HepG2 (cell line): ENCODE data around the gene SOX14. TPM values are rescaled to one million over a fixed set of nuclear protein-coding genes. Genes with fewer than 3 reads are reported as not detected.

Experiments used
- ATAC-seq: fragments of 200-7000 bp; cut with Tn5 transposase; 3 replicates; pipeline ENCODE4 v1.9.1; 2020; ENCODE audit warnings: mild to moderate bottlenecking, moderate library complexity
- BruUV-seq: library from RNA; stranded (reverse); fragments of 400-500 nt; replicated peaks from 2 replicates; lab custom pipeline; 2021; lab: Mats Ljungman, UMichigan
- CTCF ChIA-PET: fragments of 300-600 bp; formaldehyde crosslinking; extraction: SDS; loops from one replicate; lab custom pipeline; 2021; ENCODE audit warnings: low total read pairs, inconsistent platforms, low intra/inter-chr PET ratio; lab: Yijun Ruan, JAX
- POLR2A ChIA-PET: fragments of 350-600 bp; sonication (Branson Sonifier 250); formaldehyde crosslinking; loops from one replicate; lab custom pipeline; 2020; ENCODE audit warnings: antibody characterized with exemption, inconsistent platforms; lab: Yijun Ruan, JAX
- DNase-seq: peaks from one replicate; pipeline ENCODE4 v3.0.0-alpha.2; 2015; ENCODE audit warnings: low spot score
- FAIRE-seq: peaks from 3 replicates; lab custom pipeline; 2011; peaks lifted over from hg19 to GRCh38; lab: Jason Lieb, UNC
- H2AFZ ChIP-seq: one replicate; pipeline ENCODE4 v1.6.1; 2011; ENCODE audit warnings: low read length, inconsistent platforms
- H3K27ac ChIP-seq: fragments of 300-600 bp; 3 replicates; pipeline ENCODE4 v1.8.0; 2011; ENCODE audit warnings: mixed run types, mild to moderate bottlenecking, mixed read lengths, low read length, inconsistent platforms; ENCODE audit not compliant: insufficient read depth; ENCODE audit errors: extremely low read length
- H3K27me3 ChIP-seq, 2 experiments: fragments of 200-600 bp in 1 of 2; 2 replicates in 1 of 2; 3 replicates in 1 of 2; pipeline versions ENCODE4 v1.6.0 to v1.8.0; 2011; ENCODE audit warnings: low read length in 2 of 2, mild to moderate bottlenecking in 2 of 2, moderate library complexity in 2 of 2, inconsistent platforms in 1 of 2; ENCODE audit not compliant: insufficient read depth in 2 of 2, control insufficient read depth in 1 of 2
- H3K36me3 ChIP-seq, 2 experiments: fragments of 200-600 bp in 1 of 2; replicated peaks in 1 of 2; 2 replicates in 1 of 2; 3 replicates in 1 of 2; pipeline versions ENCODE4 v1.5.1 to v1.8.0; 2011; ENCODE audit warnings: low read length in 2 of 2, inconsistent platforms in 1 of 2; ENCODE audit not compliant: insufficient read depth in 2 of 2, control insufficient read depth in 1 of 2
- H3K4me1 ChIP-seq: 2 replicates; pipeline ENCODE4 v1.5.1; 2012; ENCODE audit warnings: low read length, inconsistent platforms; ENCODE audit not compliant: insufficient read depth
- H3K4me2 ChIP-seq: 2 replicates; pipeline ENCODE4 v1.6.0; 2011; ENCODE audit warnings: low read depth, low read length, inconsistent platforms
- H3K4me3 ChIP-seq, 3 experiments: fragments of 200-600 bp in 1 of 3; sonication (generic), shearing (Covaris generic) in 1 of 3; replicated peaks in 1 of 3; 2 replicates each; pipeline ENCODE4 v1.5.1; 2011 to 2016; ENCODE audit warnings: low read length in 3 of 3, inconsistent platforms in 2 of 3, low read depth in 2 of 3, mild to moderate bottlenecking in 2 of 3, control low read depth in 1 of 3, mixed read lengths in 1 of 3; ENCODE audit not compliant: insufficient read depth in 1 of 3
- H3K79me2 ChIP-seq: one replicate; pipeline ENCODE4 v1.6.1; 2011; ENCODE audit warnings: low read length, inconsistent platforms; ENCODE audit not compliant: insufficient read depth
- H3K9ac ChIP-seq: 2 replicates; pipeline ENCODE4 v1.6.0; 2011; ENCODE audit warnings: mild to moderate bottlenecking, low read depth, low read length, inconsistent platforms; ENCODE audit not compliant: insufficient read depth
- H3K9me3 ChIP-seq: 2 replicates; pipeline ENCODE4 v1.5.1; 2012; ENCODE audit warnings: mild to moderate bottlenecking, low read length
- H4K20me1 ChIP-seq: 2 replicates; pipeline ENCODE4 v1.6.0; 2011; ENCODE audit warnings: inconsistent platforms, mild to moderate bottlenecking, low read length, moderate library complexity; ENCODE audit not compliant: insufficient read depth
- BCL6 ChIP-seq: IDR thresholded peaks from 2 replicates; pipeline ENCODE4 v1.6.1; 2016; ENCODE audit warnings: missing genetic modification reagents, missing compliant biosample characterization
- GABPA ChIP-seq, 2 experiments: IDR thresholded peaks; 2 replicates each; pipeline ENCODE4 v1.6.1; 2011 to 2016; ENCODE audit warnings: low read depth in 2 of 2, low read length in 1 of 2, missing biosample characterization in 1 of 2, missing genetic modification characterization in 1 of 2
- HOXA5 ChIP-seq: sonication (generic); formaldehyde crosslinking; IDR thresholded peaks from 2 replicates; pipeline ENCODE4 v1.4.0; 2020; ENCODE audit warnings: missing genetic modification reagents
- PRMT3 ChIP-seq: sonication (generic); formaldehyde crosslinking; IDR thresholded peaks from 2 replicates; pipeline ENCODE4 v1.8.1; 2022; ENCODE audit warnings: low read depth, mild to moderate bottlenecking, moderate library complexity, missing genetic modification reagents, borderline replicate concordance
- SNAPC5 ChIP-seq: sonication (generic); formaldehyde crosslinking; IDR thresholded peaks from 2 replicates; pipeline ENCODE4 v1.8.1; 2023; ENCODE audit warnings: mild to moderate bottlenecking, missing genetic modification reagents, borderline replicate concordance
- TEAD3 ChIP-seq: optimal IDR thresholded peaks from 2 replicates; pipeline ENCODE3; 2016; ENCODE audit warnings: borderline replicate concordance
- ZNF383 ChIP-seq: sonication (generic); formaldehyde crosslinking; IDR thresholded peaks from 2 replicates; pipeline ENCODE4 v1.4.0; 2020; ENCODE audit warnings: missing genetic modification reagents, mild to moderate bottlenecking, borderline replicate concordance
- ZNF414 ChIP-seq: sonication (generic); formaldehyde crosslinking; IDR thresholded peaks from 2 replicates; pipeline ENCODE4 v1.5.0; 2020; ENCODE audit warnings: missing genetic modification reagents
- ZNF557 ChIP-seq: sonication (generic); formaldehyde crosslinking; IDR thresholded peaks from 2 replicates; pipeline ENCODE4 v1.4.0; 2020; ENCODE audit warnings: missing genetic modification reagents
- ZNF646 ChIP-seq: sonication (generic); formaldehyde crosslinking; IDR thresholded peaks from 2 replicates; pipeline ENCODE4 v1.9.0; 2021; ENCODE audit warnings: mild to moderate bottlenecking, missing genetic modification reagents
- ZSCAN5A ChIP-seq: sonication (generic); formaldehyde crosslinking; IDR thresholded peaks from 2 replicates; pipeline ENCODE4 v1.8.0; 2022; ENCODE audit warnings: mild to moderate bottlenecking, missing genetic modification reagents, borderline replicate concordance
- WGBS: methylation state at CpG from one replicate; pipeline ENCODE4 v1.1.6; 2017; ENCODE audit warnings: low lambda C conversion rate; 5-methylcytosine and 5-hydroxymethylcytosine counted together
- in situ Hi-C: cut with HindIII; loops from 2 replicates; pipeline ENCODE4 v1.10.0; 2017; ENCODE audit warnings: low pct_unique_long_range_greater_than_20kb; ENCODE audit not compliant: extremely low pct_ligation_motif_present
- intact Hi-C: fragments of 100-400 bp; cut with micrococcal nuclease; formaldehyde crosslinking; loops from one replicate; pipeline ENCODE4 v1.10.0; 2022; ENCODE audit not compliant: unreplicated experiment
- polyA plus RNA-seq, 8 experiments: library from polyadenylated mRNA; depleted of rRNA in 3 of 8; stranded (reverse) in 7 of 8; unstranded in 1 of 8; fragments of >200 nt; fragmentation: Illumina TruSeq in 4 of 8; extraction: Trizol in 4 of 8; gene quantifications; 2 replicates each; pipeline versions ENCODE4 v1.2.1 to v1.2.3, GENCODE V29; 2011 to 2016; ENCODE audit warnings: low read depth in 4 of 8, missing spikeins in 1 of 8, mixed read lengths in 1 of 8; ENCODE audit not compliant: insufficient read depth in 1 of 8
- total RNA-seq, 5 experiments: library from RNA; depleted of rRNA; stranded (reverse); fragments of >200 nt; fragmentation: Illumina TruSeq; extraction: Trizol; gene quantifications; 2 replicates each; pipeline ENCODE4 v1.2.3, GENCODE V29; 2016; ENCODE audit warnings: low read depth in 1 of 5

SOX14 gene
- total and polyA plus RNA-seq, 2 of the 13 experiments (the other 11 are each of a cell fraction or from before 2014, with no cell fraction given) = not detected

GRCh38 chr3:137768361-137769321, 4.5 kb downstream of the SOX14 start (continued):
- TF ChIP-seq ZNF646 (no peak), BCL6 (CRISPR knock-in tag) (no peak)

GRCh38 chr3:137769322-137770065, 5.4 kb downstream of the SOX14 start:
- Histone ChIP-seq H3K9me3 (no peaks in the 10 kb centered on the region), H3K4me2 (no peak overlapping the region), H3K27me3 (peaks cover 12 to 74% of the 10 kb centered on the region in 2 experiments), H4K20me1 (no peaks in the 10 kb centered on the region), H3K9ac (no peak overlapping the region), H2AFZ (no peak overlapping the region), H3K27ac (no peak overlapping the region), H3K4me3 (no peak overlapping the region), H3K4me1 (no peaks in the 10 kb centered on the region), H3K79me2 (no peaks in the 10 kb centered on the region), H3K36me3 (no peaks in the 10 kb centered on the region)
- no peak for FAIRE-seq
- no peak for ATAC-seq
- in situ Hi-C loops (no loop called here), intact Hi-C loops (no loop called here)
- ChIA-PET CTCF (no interaction called here), POLR2A (no interaction called here)
- 28% methylated on average over 22 of the region's 23 CpGs for WGBS
- DNase-seq = no peak
- no TSS peak for BruUV-seq
- TF ChIP-seq ZSCAN5A = no peak
- no peak for TF ChIP-seq TEAD3 (CRISPR knock-in tag)
- no peak for TF ChIP-seq SNAPC5 (CRISPR knock-in tag)
- TF ChIP-seq ZNF414 (CRISPR knock-in tag) = no peak
- TF ChIP-seq GABPA (IDR thresholded peaks at IDR 0.05; ENCODE audit: low read depth, low read length) = no peak
- TF ChIP-seq GABPA (CRISPR knock-in tag; IDR thresholded peaks at IDR 0.05; ENCODE audit: low read depth) = no peak
- no peak for TF ChIP-seq PRMT3 (CRISPR knock-in tag)
- TF ChIP-seq ZNF557 (CRISPR knock-in tag) = no peak
- no peak for TF ChIP-seq HOXA5 (CRISPR knock-in tag)
- TF ChIP-seq ZNF383 (CRISPR knock-in tag) = no peak
